Measurements from ENCODE around the gene S100A10.

Gene S100A10

DNA sequence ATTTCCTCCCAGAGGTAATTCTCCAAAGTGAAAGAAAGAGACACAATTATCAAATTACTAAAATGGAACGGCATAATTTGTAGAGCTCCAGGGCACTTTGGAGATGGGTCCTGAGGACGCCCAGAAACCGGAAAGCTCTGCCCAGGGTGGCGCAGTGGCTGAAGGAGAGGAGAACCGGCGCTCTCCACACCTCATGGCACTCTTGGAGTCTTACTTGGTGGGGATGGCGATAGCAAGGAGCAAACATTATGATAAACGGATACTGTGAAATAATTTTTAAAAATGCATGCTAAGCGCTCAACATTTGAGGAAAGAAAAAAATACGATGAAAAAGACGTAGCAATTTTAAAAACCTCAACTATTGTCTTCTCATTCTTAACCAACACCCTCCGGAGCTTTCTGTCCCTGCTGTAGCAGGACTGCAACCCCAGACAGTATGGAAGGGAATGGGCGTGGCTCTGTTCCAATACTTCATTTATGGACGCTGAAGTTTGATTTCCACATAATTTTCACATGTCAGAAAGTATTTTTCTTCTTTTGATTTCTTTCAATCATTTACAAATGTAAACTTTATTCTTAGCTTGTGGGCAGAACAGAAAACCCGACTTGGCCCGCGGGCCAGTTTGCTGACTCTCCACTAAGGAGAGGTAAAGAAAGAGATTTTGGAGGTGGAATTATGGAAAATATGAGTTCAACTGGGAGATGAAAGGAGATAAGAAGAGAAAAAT is 42.0 kb upstream of the S100A10 start:
- H3K4me3 ChIP-seq (ENCODE audit: low read depth, low read length), result peak overlapping the region; percentile 81
- no peak for DNase-seq (ENCODE audit: low read depth)
- TF ChIP-seq, protein P1, sequence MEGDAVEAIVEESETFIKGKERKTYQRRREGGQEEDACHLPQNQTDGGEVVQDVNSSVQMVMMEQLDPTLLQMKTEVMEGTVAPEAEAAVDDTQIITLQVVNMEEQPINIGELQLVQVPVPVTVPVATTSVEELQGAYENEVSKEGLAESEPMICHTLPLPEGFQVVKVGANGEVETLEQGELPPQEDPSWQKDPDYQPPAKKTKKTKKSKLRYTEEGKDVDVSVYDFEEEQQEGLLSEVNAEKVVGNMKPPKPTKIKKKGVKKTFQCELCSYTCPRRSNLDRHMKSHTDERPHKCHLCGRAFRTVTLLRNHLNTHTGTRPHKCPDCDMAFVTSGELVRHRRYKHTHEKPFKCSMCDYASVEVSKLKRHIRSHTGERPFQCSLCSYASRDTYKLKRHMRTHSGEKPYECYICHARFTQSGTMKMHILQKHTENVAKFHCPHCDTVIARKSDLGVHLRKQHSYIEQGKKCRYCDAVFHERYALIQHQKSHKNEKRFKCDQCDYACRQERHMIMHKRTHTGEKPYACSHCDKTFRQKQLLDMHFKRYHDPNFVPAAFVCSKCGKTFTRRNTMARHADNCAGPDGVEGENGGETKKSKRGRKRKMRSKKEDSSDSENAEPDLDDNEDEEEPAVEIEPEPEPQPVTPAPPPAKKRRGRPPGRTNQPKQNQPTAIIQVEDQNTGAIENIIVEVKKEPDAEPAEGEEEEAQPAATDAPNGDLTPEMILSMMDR (IDR thresholded peaks at IDR 0.05; ENCODE audit: control insufficient read depth, extremely low read depth, insufficient read depth), result no peak

DNA sequence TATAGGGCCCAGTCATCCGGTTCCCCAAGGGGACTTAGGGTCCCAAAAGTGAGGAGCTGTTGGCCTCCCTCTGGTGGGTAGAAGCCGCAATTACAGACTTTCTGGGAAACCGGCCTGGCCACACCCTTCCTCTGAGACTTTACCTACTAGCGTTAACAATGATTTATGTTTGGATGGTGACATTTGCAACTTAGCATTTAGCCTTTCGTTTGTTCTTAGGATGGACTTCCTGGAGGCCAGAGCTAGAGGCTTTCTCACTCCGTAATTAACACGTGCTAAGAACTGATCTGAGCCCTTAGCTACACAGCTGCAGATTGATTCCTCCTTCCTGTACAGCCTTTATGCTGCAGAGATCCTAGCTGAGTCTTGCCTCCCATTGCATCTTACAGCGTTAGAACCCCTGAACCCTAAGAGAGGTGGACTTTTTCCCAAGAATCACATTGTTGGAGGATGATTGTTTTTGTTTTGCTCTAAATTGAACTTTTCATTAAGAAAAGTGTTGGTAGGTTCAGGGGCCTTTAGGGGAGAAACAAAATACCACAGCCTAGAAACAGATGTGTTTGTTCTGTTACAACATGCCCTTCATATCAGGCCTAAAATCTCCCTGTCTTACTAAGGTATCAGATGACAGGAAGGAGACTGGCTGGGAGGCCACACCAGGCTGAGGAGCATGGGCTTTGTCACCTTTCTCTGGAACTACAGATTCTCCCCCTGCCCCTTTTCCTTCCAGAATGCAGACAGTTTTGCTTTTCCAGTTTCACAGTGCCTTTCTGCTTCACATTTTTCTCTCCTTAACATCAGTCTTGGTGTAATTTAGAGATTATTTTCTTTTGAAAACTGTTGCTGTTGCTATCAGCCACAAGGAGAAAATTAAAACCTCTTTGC is 41.2 kb upstream of the S100A10 start:
- DNase-seq (ENCODE audit: low read depth), result peak; percentile 79
- H3K4me3 ChIP-seq (ENCODE audit: low read depth, low read length), result peak overlapping the region; percentile 81
- TF ChIP-seq, protein P1 (IDR thresholded peaks at IDR 0.05; ENCODE audit: control insufficient read depth, extremely low read depth, insufficient read depth), result peak; percentile 41

DNA sequence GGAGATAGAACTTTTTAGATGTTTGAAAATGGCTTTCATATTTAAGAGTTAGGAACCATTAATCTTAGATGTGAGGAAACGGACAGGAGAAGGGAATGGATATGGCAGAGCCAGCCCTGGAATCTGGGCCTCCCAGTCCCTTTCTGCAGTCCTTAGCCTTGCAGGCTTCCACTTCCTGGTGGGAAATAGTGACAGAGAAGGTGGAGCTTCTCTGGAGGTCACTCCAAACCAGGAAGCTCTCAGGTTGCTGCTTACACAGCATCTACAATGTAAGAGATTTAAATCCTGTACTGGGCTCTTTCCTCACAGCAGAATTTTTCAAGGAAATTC is 40.6 kb upstream of the S100A10 start:
- no peak for DNase-seq (ENCODE audit: low read depth)
- TF ChIP-seq, protein P1 (IDR thresholded peaks at IDR 0.05; ENCODE audit: control insufficient read depth, extremely low read depth, insufficient read depth), result no peak
- peak overlapping the region; percentile 81 for H3K4me3 ChIP-seq (ENCODE audit: low read depth, low read length)

DNA sequence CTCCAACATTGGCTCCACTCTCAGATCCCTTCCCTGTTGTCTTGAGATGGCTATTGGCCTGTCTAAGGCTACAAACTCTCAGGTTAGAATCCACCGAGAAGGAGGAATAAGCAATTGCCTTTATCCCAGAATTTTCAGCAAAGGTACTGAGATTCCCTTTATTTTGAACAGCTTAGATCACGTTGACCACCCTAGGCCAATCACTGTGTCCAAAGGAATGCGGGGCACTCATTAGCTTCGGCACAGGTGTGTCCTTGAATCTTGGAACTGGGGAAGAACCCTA is 36.2 kb upstream of the S100A10 start:
- DNase-seq (ENCODE audit: low read depth), result no peak
- TF ChIP-seq, protein P1 (IDR thresholded peaks at IDR 0.05; ENCODE audit: control insufficient read depth, extremely low read depth, insufficient read depth), result no peak
- no peak overlapping the region for H3K4me3 ChIP-seq (ENCODE audit: low read depth, low read length)

DNA sequence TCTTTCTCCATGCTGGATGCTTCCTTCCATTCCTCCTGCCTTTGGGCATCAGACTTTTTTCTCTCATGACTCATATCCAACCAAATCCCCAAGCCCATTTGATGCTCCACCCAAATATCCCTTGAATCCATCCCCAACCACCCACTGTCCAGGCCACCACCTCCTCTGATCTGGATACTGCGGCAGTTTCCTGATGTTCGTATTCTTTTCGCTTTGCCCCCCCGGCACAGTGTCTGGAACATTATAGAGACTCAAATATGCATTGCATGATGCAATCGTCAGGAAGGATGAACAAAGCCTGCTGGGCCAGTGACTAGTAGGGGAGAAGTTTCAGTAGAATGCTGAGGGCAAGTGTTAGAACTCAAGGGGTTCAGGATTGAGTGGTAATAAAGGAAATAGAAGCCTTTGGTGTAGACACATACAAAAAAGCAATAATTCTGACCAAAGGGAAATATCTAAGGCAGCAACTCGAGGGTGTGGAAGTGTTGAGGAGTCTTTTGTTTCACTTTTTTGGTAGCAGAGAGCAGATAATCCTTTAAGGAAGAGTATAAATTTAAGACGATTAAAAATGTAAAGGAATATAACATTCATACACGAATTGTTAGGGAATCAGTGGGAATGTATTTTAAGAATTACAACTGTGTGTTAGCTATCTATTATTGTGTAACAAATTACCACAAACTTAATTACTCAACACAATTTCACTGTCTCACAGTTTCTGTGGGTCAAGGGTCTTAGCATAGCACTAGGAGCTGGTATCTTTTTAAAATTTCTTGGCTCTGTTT is 35.7 kb upstream of the S100A10 start:
- TF ChIP-seq, protein P1 (IDR thresholded peaks at IDR 0.05; ENCODE audit: control insufficient read depth, extremely low read depth, insufficient read depth), result no peak
- no peak for DNase-seq (ENCODE audit: low read depth)
- H3K4me3 ChIP-seq (ENCODE audit: low read depth, low read length), result no peak overlapping the region

DNA sequence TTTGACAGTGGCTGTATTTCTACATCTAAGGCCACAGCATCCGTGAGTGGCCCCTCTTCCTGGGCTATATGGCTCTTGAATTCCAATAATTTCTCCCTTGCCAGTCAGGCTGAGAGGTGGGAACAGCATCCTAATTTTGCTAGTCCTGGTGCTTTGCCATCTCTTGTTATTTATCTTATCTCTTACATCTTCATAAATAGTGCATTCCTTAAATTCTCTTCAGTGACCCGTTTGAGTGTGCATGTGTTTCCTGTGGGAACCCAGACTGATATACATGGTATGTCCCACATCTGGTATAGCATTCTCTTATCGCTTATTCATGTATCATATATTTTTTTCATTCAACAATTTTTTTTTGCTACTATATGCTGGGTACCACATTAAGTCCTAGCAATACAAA is 33.2 kb upstream of the S100A10 start:
- H3K4me3 ChIP-seq (ENCODE audit: low read depth, low read length), result no peak overlapping the region
- TF ChIP-seq, protein P1 (IDR thresholded peaks at IDR 0.05; ENCODE audit: control insufficient read depth, extremely low read depth, insufficient read depth), result no peak
- DNase-seq (ENCODE audit: low read depth), result no peak

Measured in LNCaP clone FGC (cell line).